Endothelial cell of umbilical vein (primary cell): ENCODE measurements around the gene SH3D19.

Source experiments
- CTCF ChIP-seq, 2 donors: IDR thresholded peaks; 1 replicate in 1 of 2; 2 replicates in 1 of 2; pipeline ENCODE4 v1.5.1; 2011; ENCODE audit warnings: low read length in 2 of 2, mild to moderate bottlenecking in 2 of 2, moderate library complexity in 2 of 2, control low read depth in 1 of 2, inconsistent platforms in 1 of 2, low read depth in 1 of 2; ENCODE audit not compliant: insufficient read depth in 1 of 2; ENCODE audit errors: extremely low read depth in 1 of 2
- EZH2 ChIP-seq: IDR thresholded peaks from 2 replicates; pipeline ENCODE4 v1.6.1; 2012; ENCODE audit warnings: borderline replicate concordance, low read depth, mild to moderate bottlenecking, moderate library complexity, low read length, inconsistent platforms; ENCODE audit not compliant: severe bottlenecking
- MAX ChIP-seq: IDR thresholded peaks from 2 replicates; pipeline ENCODE4 v1.6.1; 2011; ENCODE audit not compliant: insufficient read depth, insufficient read length
- MYC ChIP-seq: IDR thresholded peaks from one replicate; pipeline ENCODE4 v1.6.1; 2011; ENCODE audit warnings: mild to moderate bottlenecking, low read depth, low read length
- POLR2A ChIP-seq: IDR thresholded peaks from 2 replicates; pipeline ENCODE4 v1.6.1; 2012; ENCODE audit warnings: low read depth, mild to moderate bottlenecking, control low read depth, low read length
- POLR2AphosphoS5 ChIP-seq: IDR thresholded peaks from 2 replicates; pipeline ENCODE4 v1.6.1; 2012; ENCODE audit warnings: low read depth, mild to moderate bottlenecking, control low read depth, low read length, moderate library complexity; ENCODE audit not compliant: insufficient read depth

- TF ChIP-seq CTCF (IDR thresholded peaks at IDR 0.05; ENCODE audit: extremely low read depth in 1 of 2, insufficient read depth in 1 of 2, low read depth in 1 of 2, low read length in 2 of 2) (no peak), EZH2 (no peak), POLR2A (no peak), MAX (no peak), POLR2AphosphoS5 (no peak), MYC (no peak)
Observed at GRCh38 chr4:151143811-151144210, 181.6 kb downstream of the SH3D19 start.
